Left lung (tissue), 10 donors: ENCODE data around the gene DDX28. TPM values are rescaled to one million over a fixed set of nuclear protein-coding genes. Genes with fewer than 3 reads are reported as not detected.
"Not testable (repeated sequence)": the region's sequence is repeated elsewhere in the genome, so short reads cannot be mapped to it uniquely, and the experiment has no call there.

ENCODE experiments used
- ATAC-seq: fragments of 200-7000 bp; cut with Tn5 transposase; one replicate; pipeline ENCODE4 v1.9.1; 2020; ENCODE audit warnings: moderate library complexity
- DNase-seq, 4 donors: peaks; one replicate each; pipeline ENCODE4 v3.0.0-alpha.2; 2013 to 2020
- H3K27ac ChIP-seq, 2 donors: fragments of 200-600 bp; sonication (generic) in 1 of 2; one replicate each; pipeline versions ENCODE4 v1.5.0 to v1.8.0; 2020 to 2021
- H3K27me3 ChIP-seq, 2 donors: fragments of 200-600 bp; sonication (generic) in 1 of 2; one replicate each; pipeline versions ENCODE4 v1.5.0 to v1.8.0; 2020 to 2021
- H3K36me3 ChIP-seq, 2 donors: fragments of 200-600 bp; sonication (generic) in 1 of 2; one replicate each; pipeline versions ENCODE4 v1.5.0 to v1.8.0; 2020 to 2021
- H3K4me1 ChIP-seq, 2 donors: fragments of 200-600 bp; one replicate each; pipeline ENCODE4 v1.8.0; 2021
- H3K4me3 ChIP-seq, 2 donors: fragments of 200-600 bp; sonication (generic) in 1 of 2; one replicate each; pipeline versions ENCODE4 v1.5.0 to v1.8.0; 2020 to 2021; ENCODE audit warnings: mild to moderate bottlenecking in 1 of 2
- H3K9me3 ChIP-seq, 2 donors: fragments of 200-600 bp; sonication (generic) in 1 of 2; one replicate each; pipeline versions ENCODE4 v1.5.0 to v1.8.0; 2020 to 2021
- intact Hi-C, 2 donors: fragments of 100-400 bp; cut with DNase I; formaldehyde crosslinking; loops; one replicate each; pipeline versions ENCODE4 v1.11.2 to v1.14.2; 2022
- polyA plus RNA-seq, 6 donors: library from polyadenylated mRNA; unstranded; fragments of 120-200 nt; gene quantifications; one replicate each; pipeline ENCODE4 v1.2.1, GENCODE V29; 2013; ENCODE audit not compliant: insufficient read length in 6 of 6
- total RNA-seq, 2 donors: library from RNA; stranded (reverse); fragmentation: NEBNext Ultra II Directional; extraction: Animal tissue kit (Norgen Biotek cat#: 25700); gene quantifications; one replicate each; pipeline ENCODE4 v1.2.1, GENCODE V29; 2021
- TF ChIP-seq, protein P1 (sequence below), 2 donors: fragments of 200-600 bp; sonication (generic) in 1 of 2; IDR thresholded peaks; one replicate each; pipeline versions ENCODE4 v1.5.0 to v1.8.0; 2021; ENCODE audit warnings: antibody characterized with exemption in 2 of 2
- donor health status: DM: no; HTN: yes; CAD: no.
- donor health status: DM: no; HTN: no; CAD: no.

The DDX28 gene
- total and polyA plus RNA-seq, 8 donors = 5.1 to 10.5 (median 6.8) TPM

GRCh38 chr16:67977005-67977404 lies 46.0 kb downstream of the DDX28 start:
- no peak overlapping the region for H3K27ac ChIP-seq
- DNase-seq (no peak), ATAC-seq (no peak)
- TF ChIP-seq, protein P1, sequence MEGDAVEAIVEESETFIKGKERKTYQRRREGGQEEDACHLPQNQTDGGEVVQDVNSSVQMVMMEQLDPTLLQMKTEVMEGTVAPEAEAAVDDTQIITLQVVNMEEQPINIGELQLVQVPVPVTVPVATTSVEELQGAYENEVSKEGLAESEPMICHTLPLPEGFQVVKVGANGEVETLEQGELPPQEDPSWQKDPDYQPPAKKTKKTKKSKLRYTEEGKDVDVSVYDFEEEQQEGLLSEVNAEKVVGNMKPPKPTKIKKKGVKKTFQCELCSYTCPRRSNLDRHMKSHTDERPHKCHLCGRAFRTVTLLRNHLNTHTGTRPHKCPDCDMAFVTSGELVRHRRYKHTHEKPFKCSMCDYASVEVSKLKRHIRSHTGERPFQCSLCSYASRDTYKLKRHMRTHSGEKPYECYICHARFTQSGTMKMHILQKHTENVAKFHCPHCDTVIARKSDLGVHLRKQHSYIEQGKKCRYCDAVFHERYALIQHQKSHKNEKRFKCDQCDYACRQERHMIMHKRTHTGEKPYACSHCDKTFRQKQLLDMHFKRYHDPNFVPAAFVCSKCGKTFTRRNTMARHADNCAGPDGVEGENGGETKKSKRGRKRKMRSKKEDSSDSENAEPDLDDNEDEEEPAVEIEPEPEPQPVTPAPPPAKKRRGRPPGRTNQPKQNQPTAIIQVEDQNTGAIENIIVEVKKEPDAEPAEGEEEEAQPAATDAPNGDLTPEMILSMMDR (IDR thresholded peaks at IDR 0.05) = no peak
- H3K4me3 ChIP-seq = no peak overlapping the region
- H3K4me1 ChIP-seq = no peaks in the 10 kb centered on the region
- intact Hi-C loops = no loop called here
- H3K27me3 ChIP-seq = peaks cover 0 to 10% of the 10 kb centered on the region in 2 donors
- H3K36me3 ChIP-seq = no peaks in the 10 kb centered on the region
- H3K9me3 ChIP-seq = no peaks in the 10 kb centered on the region

- H3K4me1 ChIP-seq = no peaks in the 10 kb centered on the region
- no peak overlapping the region for H3K27ac ChIP-seq
- peaks cover 0 to 10% of the 10 kb centered on the region in 2 donors for H3K27me3 ChIP-seq
- TF ChIP-seq, protein P1 (IDR thresholded peaks at IDR 0.05) = no peak
- no peak overlapping the region for H3K4me3 ChIP-seq
- no peaks in the 10 kb centered on the region for H3K36me3 ChIP-seq
- no peaks in the 10 kb centered on the region for H3K9me3 ChIP-seq
- ATAC-seq (no peak), DNase-seq (no peak)
- intact Hi-C loops = no loop called here
Observed at GRCh38 chr16:67976205-67976604, 46.8 kb downstream of the DDX28 start.

DNA sequence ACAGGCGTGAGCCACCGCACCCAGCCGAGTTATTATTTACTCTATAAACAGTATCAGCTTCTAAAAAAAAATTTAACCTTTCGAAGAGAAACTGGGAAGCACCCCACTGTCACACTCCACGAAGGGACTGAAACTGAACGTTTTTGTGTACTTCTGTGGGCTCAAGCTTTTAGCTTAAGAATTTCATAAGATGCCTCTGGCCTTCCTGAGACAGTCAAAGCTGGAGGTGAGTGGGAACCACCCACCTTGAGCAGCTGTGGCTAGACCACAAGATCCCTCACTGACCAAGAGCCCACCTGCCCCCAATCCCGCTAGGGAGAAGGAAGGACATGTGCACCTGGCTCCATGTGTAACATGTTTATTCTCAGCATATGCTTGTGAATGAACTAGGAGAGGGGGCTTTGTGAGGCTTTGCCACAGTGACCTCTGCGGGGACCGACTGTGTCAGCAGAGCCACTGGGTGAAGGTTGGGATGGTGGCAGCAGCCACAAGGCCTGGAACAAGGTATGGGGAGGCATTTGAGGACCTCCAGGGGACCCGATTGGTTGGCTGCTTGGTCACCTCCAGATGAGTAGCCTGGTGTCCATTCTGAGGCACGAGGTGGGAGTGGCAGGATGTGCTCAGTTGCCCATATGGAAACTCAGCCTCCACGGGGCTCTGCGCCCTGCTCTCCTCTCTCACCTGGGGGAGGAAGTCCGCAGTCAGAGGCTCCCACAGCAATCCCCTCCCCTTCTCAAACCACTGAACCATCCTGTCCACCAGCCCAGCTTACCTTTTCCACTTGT lies 47.5 kb downstream of the DDX28 start:
- H3K4me3 ChIP-seq = no peak overlapping the region
- ATAC-seq (no peak), DNase-seq (no peak)
- intact Hi-C loops = no loop called here
- H3K36me3 ChIP-seq = no peaks in the 10 kb centered on the region
- TF ChIP-seq, protein P1 (IDR thresholded peaks at IDR 0.05) = no peak
- H3K9me3 ChIP-seq = no peaks in the 10 kb centered on the region
- H3K4me1 ChIP-seq = no peaks in the 10 kb centered on the region
- H3K27me3 ChIP-seq = peaks cover 0 to 7% of the 10 kb centered on the region in 2 donors
- H3K27ac ChIP-seq = no peak overlapping the region

DNA sequence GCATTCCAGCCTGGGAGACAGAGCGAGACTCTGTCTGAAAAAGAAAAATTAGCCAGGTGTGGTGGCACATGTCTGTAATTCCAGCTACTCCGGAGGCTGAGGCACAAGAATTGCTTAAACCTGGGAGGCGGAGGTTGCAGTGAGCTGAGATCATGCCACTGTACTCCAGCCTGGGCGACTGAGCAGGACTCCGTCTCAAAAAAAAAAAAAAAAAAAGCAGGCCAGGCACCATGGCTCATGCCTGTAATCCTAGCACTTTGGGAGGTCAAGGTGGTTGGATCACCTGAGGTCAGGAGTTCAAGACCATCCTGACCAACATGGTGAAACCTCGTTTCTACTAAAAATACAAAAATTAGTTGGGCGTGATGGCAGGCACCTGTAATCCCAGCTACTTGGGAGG lies 50.7 kb downstream of the DDX28 start:
- H3K27ac ChIP-seq, ATAC-seq, DNase-seq, H3K36me3 ChIP-seq, intact Hi-C loops, H3K9me3 ChIP-seq, H3K27me3 ChIP-seq, H3K4me3 ChIP-seq: not testable (repeated sequence)
- H3K4me1 ChIP-seq = peaks cover 1 to 15% of the 10 kb centered on the region in 2 donors

- ATAC-seq = no peak
- peaks cover 13 to 26% of the 10 kb centered on the region in 2 donors for H3K4me1 ChIP-seq
- TF ChIP-seq, protein P1 (IDR thresholded peaks at IDR 0.05) = no peak
- DNase-seq = no peak
- no peak overlapping the region for H3K4me3 ChIP-seq
- no peaks in the 10 kb centered on the region for H3K27me3 ChIP-seq
- H3K9me3 ChIP-seq = no peaks in the 10 kb centered on the region
- intact Hi-C loops = no loop called here
- H3K27ac ChIP-seq = no peak overlapping the region
- H3K36me3 ChIP-seq = no peaks in the 10 kb centered on the region
Observed at GRCh38 chr16:67971111-67971510, 51.9 kb downstream of the DDX28 start.

Other genes with a start within 250 kb of the DDX28 start
- gene RANBP10, start 216.7 kb downstream of the DDX28 start, total RNA-seq = 10 to 100 TPM; 16.8 to 18.0 TPM
- 10 to 100 TPM; 32.5 to 45.8 (median 39.5) TPM for gene RANBP10, start 216.7 kb downstream of the DDX28 start, polyA plus RNA-seq
- gene TSNAXIP1, start 216.3 kb downstream of the DDX28 start, total RNA-seq = 1 to 10 TPM in 1 of 2 donors, under 1 TPM in 1; 0.52 to 4.4 TPM
- gene TSNAXIP1, start 216.3 kb downstream of the DDX28 start, polyA plus RNA-seq = 1 to 10 TPM; 5.2 to 7.1 (median 6.8) TPM
- gene THAP11, start 180.9 kb downstream of the DDX28 start, total RNA-seq = 10 to 100 TPM; 21.7 to 26.2 TPM
- 10 to 100 TPM; 24.7 to 30.5 (median 28.2) TPM for gene THAP11, start 180.9 kb downstream of the DDX28 start, polyA plus RNA-seq
- 10 to 100 TPM; 91.5 to 92.2 TPM for gene NUTF2, start 176.3 kb downstream of the DDX28 start, total RNA-seq
- gene NUTF2, start 176.3 kb downstream of the DDX28 start, polyA plus RNA-seq = 100 to 1,000 TPM; 108 to 123 (median 117) TPM
- 10 to 100 TPM; 30.8 to 37.9 TPM for gene CENPT, start 175.5 kb downstream of the DDX28 start, total RNA-seq
- gene CENPT, start 175.5 kb downstream of the DDX28 start, polyA plus RNA-seq = 10 to 100 TPM; 47.7 to 62.6 (median 53.4) TPM
- 10 to 100 TPM; 47.9 to 48.8 TPM for gene EDC4, start 150.2 kb downstream of the DDX28 start, total RNA-seq
- gene EDC4, start 150.2 kb downstream of the DDX28 start, polyA plus RNA-seq = 10 to 100 TPM; 73.3 to 94.4 (median 77.5) TPM
- gene NRN1L, start 138.3 kb downstream of the DDX28 start, total RNA-seq = 1 to 10 TPM in 1 of 2 donors, not detected in 1; 1.7 TPM
- 1 to 10 TPM; 1.1 to 2.6 (median 1.9) TPM for gene NRN1L, start 138.3 kb downstream of the DDX28 start, polyA plus RNA-seq
- gene PSKH1, start 130.0 kb downstream of the DDX28 start, total RNA-seq = 10 to 100 TPM; 25.4 to 29.6 TPM
- gene PSKH1, start 130.0 kb downstream of the DDX28 start, polyA plus RNA-seq = 10 to 100 TPM; 20.8 to 32.1 (median 29.8) TPM
- gene CTRL, start 91.4 kb downstream of the DDX28 start, total RNA-seq = under 1 TPM in 1 of 2 donors, not detected in 1; 0.50 TPM
- gene CTRL, start 91.4 kb downstream of the DDX28 start, polyA plus RNA-seq = 1 to 10 TPM; 3.5 to 7.1 (median 5.3) TPM
- gene PSMB10, start 86.4 kb downstream of the DDX28 start, total RNA-seq = 10 to 100 TPM; 59.7 to 76.8 TPM
- 10 to 100 TPM; 20.7 to 34.2 (median 28.5) TPM for gene PSMB10, start 86.4 kb downstream of the DDX28 start, polyA plus RNA-seq
- gene LCAT, start 79.1 kb downstream of the DDX28 start, total RNA-seq = 10 to 100 TPM; 27.5 to 37.2 TPM
- gene LCAT, start 79.1 kb downstream of the DDX28 start, polyA plus RNA-seq = 10 to 100 TPM; 23.9 to 37.6 (median 31.5) TPM
- gene SLC12A4, start 54.6 kb downstream of the DDX28 start, total RNA-seq = 100 to 1,000 TPM in 1 of 2 donors, 10 to 100 TPM in 1; 99.2 to 121 TPM
- 10 to 100 TPM; 42.6 to 55.7 (median 51.0) TPM for gene SLC12A4, start 54.6 kb downstream of the DDX28 start, polyA plus RNA-seq
- under 1 TPM in 1 of 2 donors, not detected in 1; 0.60 TPM for gene DPEP3, start 42.7 kb downstream of the DDX28 start, total RNA-seq
- gene DPEP3, start 42.7 kb downstream of the DDX28 start, polyA plus RNA-seq = under 1 TPM in 2 of 6 donors, not detected in 4; 0.08 to 0.09 TPM
- gene DPEP2, start 23.7 kb downstream of the DDX28 start, total RNA-seq = 10 to 100 TPM in 1 of 2 donors, 1 to 10 TPM in 1; 7.3 to 12.6 TPM
- gene DPEP2, start 23.7 kb downstream of the DDX28 start, polyA plus RNA-seq = 1 to 10 TPM; 2.3 to 3.7 (median 3.2) TPM
- gene DPEP2NB, start 7.3 kb downstream of the DDX28 start, total RNA-seq = not detected
- gene DPEP2NB, start 7.3 kb downstream of the DDX28 start, polyA plus RNA-seq = not detected
- 10 to 100 TPM; 16.2 to 22.4 TPM for gene DUS2, start 52 bp upstream of the DDX28 start, total RNA-seq
- gene DUS2, start 52 bp upstream of the DDX28 start, polyA plus RNA-seq = 10 to 100 TPM; 13.9 to 19.2 (median 16.4) TPM
- gene NFATC3, start 62.1 kb upstream of the DDX28 start, total RNA-seq = 10 to 100 TPM; 58.5 to 65.8 TPM
- gene NFATC3, start 62.1 kb upstream of the DDX28 start, polyA plus RNA-seq = 10 to 100 TPM; 34.6 to 42.9 (median 38.4) TPM
- gene ESRP2, start 212.9 kb upstream of the DDX28 start, total RNA-seq = 10 to 100 TPM; 47.9 to 62.6 TPM
- gene ESRP2, start 212.9 kb upstream of the DDX28 start, polyA plus RNA-seq = 10 to 100 TPM; 45.7 to 61.6 (median 54.2) TPM
- gene PLA2G15, start 222.1 kb upstream of the DDX28 start, total RNA-seq = 10 to 100 TPM; 34.5 to 35.1 TPM
- 10 to 100 TPM; 10.9 to 12.8 (median 11.8) TPM for gene PLA2G15, start 222.1 kb upstream of the DDX28 start, polyA plus RNA-seq
- 10 to 100 TPM; 47.4 to 55.6 TPM for gene SLC7A6, start 241.3 kb upstream of the DDX28 start, total RNA-seq
- gene SLC7A6, start 241.3 kb upstream of the DDX28 start, polyA plus RNA-seq = 10 to 100 TPM in 5 of 6 donors, 1 to 10 TPM in 1; 9.6 to 15.5 (median 10.4) TPM